Trophoblast cell (in vitro differentiated cells and primary cell): ENCODE data around the gene BICD2.
A peak's percentile ranks its signal among the peaks of the same experiment; 100 is the strongest.

Source experiments
- DNase-seq, 2 donors: peaks; one replicate each; pipeline ENCODE4 v3.0.0-alpha.2; 2016
- H2AFZ ChIP-seq: 2 replicates; pipeline ENCODE4 v1.6.1; 2013; ENCODE audit warnings: low read length, moderate library complexity, mild to moderate bottlenecking; ENCODE audit not compliant: insufficient read depth, poor library complexity
- H2AK5ac ChIP-seq: 2 replicates; pipeline ENCODE4 v1.6.1; 2013; ENCODE audit warnings: mild to moderate bottlenecking, low read length
- H2BK120ac ChIP-seq: 2 replicates; pipeline ENCODE4 v1.6.1; 2013; ENCODE audit warnings: low read length, mild to moderate bottlenecking, moderate library complexity; ENCODE audit not compliant: insufficient read depth, poor library complexity
- H2BK12ac ChIP-seq: 2 replicates; pipeline ENCODE4 v1.6.1; 2013; ENCODE audit warnings: mild to moderate bottlenecking, low read length, moderate library complexity
- H2BK5ac ChIP-seq: 2 replicates; pipeline ENCODE4 v1.6.1; 2013; ENCODE audit warnings: low read length, low read depth, moderate library complexity, mild to moderate bottlenecking; ENCODE audit not compliant: poor library complexity
- H3K14ac ChIP-seq: 2 replicates; pipeline ENCODE4 v1.6.1; 2013; ENCODE audit warnings: mild to moderate bottlenecking, low read length
- H3K18ac ChIP-seq: 2 replicates; pipeline ENCODE4 v1.6.1; 2013; ENCODE audit warnings: mild to moderate bottlenecking, low read length
- H3K23ac ChIP-seq: 2 replicates; pipeline ENCODE4 v1.6.1; 2013; ENCODE audit warnings: low read length
- H3K27ac ChIP-seq: 2 replicates; pipeline ENCODE4 v1.5.1; 2013; ENCODE audit warnings: low read depth, mild to moderate bottlenecking, inconsistent platforms, low read length, moderate library complexity
- H3K27me3 ChIP-seq: 2 replicates; pipeline ENCODE4 v1.6.1; 2013; ENCODE audit warnings: inconsistent platforms, mild to moderate bottlenecking, low read length, moderate library complexity; ENCODE audit not compliant: insufficient read depth
- H3K36me3 ChIP-seq, 2 experiments: 1 replicate in 1 of 2; 2 replicates in 1 of 2; pipeline ENCODE4 v1.6.1; 2013; ENCODE audit warnings: low read length in 2 of 2, mild to moderate bottlenecking in 2 of 2, moderate library complexity in 1 of 2; ENCODE audit not compliant: insufficient read depth in 2 of 2, control insufficient read depth in 1 of 2
- H3K4ac ChIP-seq: 2 replicates; pipeline ENCODE4 v1.6.1; 2013; ENCODE audit warnings: low read depth, mild to moderate bottlenecking, low read length, moderate library complexity
- H3K4me1 ChIP-seq, 2 experiments: 1 replicate in 1 of 2; 2 replicates in 1 of 2; pipeline ENCODE4 v1.6.1; 2013; ENCODE audit warnings: low read length in 2 of 2, mild to moderate bottlenecking in 2 of 2, moderate library complexity in 1 of 2; ENCODE audit not compliant: insufficient read depth in 2 of 2, control insufficient read depth in 1 of 2
- H3K4me2 ChIP-seq: 2 replicates; pipeline ENCODE4 v1.6.1; 2013; ENCODE audit warnings: inconsistent platforms, mild to moderate bottlenecking, low read length, moderate library complexity
- H3K4me3 ChIP-seq: 2 replicates; pipeline ENCODE4 v1.5.1; 2013; ENCODE audit warnings: mild to moderate bottlenecking, low read depth, low read length, inconsistent platforms
- H3K79me1 ChIP-seq: one replicate; pipeline ENCODE4 v1.6.1; 2013; ENCODE audit warnings: low read length
- H3K79me2 ChIP-seq: 2 replicates; pipeline ENCODE4 v1.6.1; 2013; ENCODE audit warnings: low read length, mild to moderate bottlenecking; ENCODE audit not compliant: control insufficient read depth, insufficient read depth, poor library complexity
- H3K9ac ChIP-seq: 2 replicates; pipeline ENCODE4 v1.6.1; 2013; ENCODE audit warnings: mild to moderate bottlenecking, low read length
- H3K9me3 ChIP-seq: 2 replicates; pipeline ENCODE4 v1.6.1; 2013; ENCODE audit warnings: low read depth, mild to moderate bottlenecking, control low read depth, inconsistent platforms, low read length; ENCODE audit not compliant: insufficient read depth
- H4K12ac ChIP-seq: 2 replicates; pipeline ENCODE4 v1.6.1; 2013; ENCODE audit warnings: low read depth, mild to moderate bottlenecking, low read length, moderate library complexity
- H4K8ac ChIP-seq: 2 replicates; pipeline ENCODE4 v1.6.1; 2013; ENCODE audit warnings: low read depth, mild to moderate bottlenecking, low read length, moderate library complexity
- H4K91ac ChIP-seq: one replicate; pipeline ENCODE4 v1.6.1; 2013; ENCODE audit warnings: low read depth, mild to moderate bottlenecking, low read length, moderate library complexity
- WGBS: extraction: QIAGEN DNeasy Blood & Tissue Kit; methylation state at CpG from one replicate; pipeline ENCODE4 v1.1.7; 2013; ENCODE audit warnings: missing lambda C conversion rate; ENCODE audit not compliant: insufficient read length, insufficient coverage; ENCODE audit errors: extremely low coverage; 5-methylcytosine and 5-hydroxymethylcytosine counted together

BICD2 gene

DNA sequence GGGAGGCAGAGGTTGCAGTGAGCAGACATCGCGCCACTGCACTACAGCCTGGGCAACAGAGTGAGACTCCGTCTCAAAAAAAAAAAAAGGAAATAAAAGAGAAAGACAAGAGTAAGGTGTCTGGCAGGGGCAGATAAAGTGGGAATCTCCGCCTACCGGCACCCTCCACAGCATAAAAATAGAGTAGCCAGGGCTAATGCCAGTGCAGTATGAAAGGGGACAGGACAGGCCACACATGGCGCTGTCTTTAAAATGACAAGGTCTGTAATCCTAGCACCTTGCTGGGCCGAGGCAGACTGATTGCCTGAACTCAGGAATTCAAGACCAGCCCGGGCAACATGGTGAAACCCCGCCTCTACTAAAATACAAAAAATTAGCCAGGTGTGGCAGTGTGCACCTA is 7.8 kb downstream of the BICD2 start:
- H3K14ac ChIP-seq = no peak overlapping the region
- H3K4me2 ChIP-seq = no peak overlapping the region
- peaks cover 5% of the 10 kb centered on the region for H3K9me3 ChIP-seq
- H2AK5ac ChIP-seq = no peak overlapping the region
- no peak overlapping the region for H3K23ac ChIP-seq
- no peak overlapping the region for H3K4me3 ChIP-seq
- H3K18ac ChIP-seq = no peak overlapping the region
- H2AFZ ChIP-seq = no peak overlapping the region
- H4K12ac ChIP-seq = no peak overlapping the region
- H2BK120ac ChIP-seq = no peak overlapping the region
- no peaks in the 10 kb centered on the region for H3K27me3 ChIP-seq
- WGBS = no CpG with 5 or more reads among the region's 9 CpGs
- no peak overlapping the region for H3K27ac ChIP-seq
- H4K8ac ChIP-seq = no peak overlapping the region
- peaks cover 0 to 5% of the 10 kb centered on the region in 2 experiments for H3K36me3 ChIP-seq
- no peak overlapping the region for H4K91ac ChIP-seq
- H2BK5ac ChIP-seq = no peak overlapping the region
- no peaks in the 10 kb centered on the region for H3K79me1 ChIP-seq
- H3K79me2 ChIP-seq = peaks cover 29% of the 10 kb centered on the region
- peak overlapping the region; percentile 70 for H3K4ac ChIP-seq
- no peak for DNase-seq
- no peak overlapping the region for H2BK12ac ChIP-seq
- H3K4me1 ChIP-seq = peaks cover 3 to 4% of the 10 kb centered on the region in 2 experiments
- no peak overlapping the region for H3K9ac ChIP-seq

DNA sequence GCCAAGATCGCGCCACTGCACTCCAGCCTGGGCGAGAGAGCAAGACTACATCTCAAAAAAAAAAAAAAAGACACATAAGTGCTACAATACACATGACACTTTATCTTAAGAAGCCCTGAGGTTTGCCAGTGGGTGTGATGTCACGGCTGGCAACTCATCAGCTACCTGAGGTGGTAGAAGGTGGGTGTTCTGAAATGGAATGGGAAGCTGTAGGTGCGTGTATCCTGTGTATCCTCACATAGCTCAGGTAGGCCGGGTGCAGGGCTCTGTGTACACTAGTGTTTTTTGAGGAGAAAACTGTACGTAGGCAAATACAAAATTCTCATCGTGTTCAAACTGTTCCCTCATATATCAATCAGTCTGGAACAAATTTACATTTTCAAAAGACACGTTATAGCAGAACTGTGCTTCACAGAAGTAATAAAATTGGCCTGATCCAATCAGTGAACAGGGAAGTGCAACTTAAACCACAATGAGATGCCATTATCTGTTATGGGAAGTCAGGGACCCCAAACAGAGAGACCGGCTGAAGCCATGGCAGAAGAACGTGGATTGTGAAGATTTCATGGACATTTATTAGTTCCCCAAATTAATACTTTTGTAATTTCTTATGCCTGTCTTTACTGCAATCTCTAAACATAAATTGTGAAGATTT is 10.4 kb downstream of the BICD2 start:
- Histone ChIP-seq H3K79me2 (peaks cover 10% of the 10 kb centered on the region), H2BK5ac (no peak overlapping the region), H3K27ac (no peak overlapping the region), H3K79me1 (no peaks in the 10 kb centered on the region), H3K9ac (no peak overlapping the region), H3K4ac (peak overlapping the region; percentile 43), H2AFZ (no peak overlapping the region), H3K9me3 (peaks cover 5% of the 10 kb centered on the region), H2BK12ac (no peak overlapping the region), H2BK120ac (no peak overlapping the region), H3K36me3 (peaks cover 0 to 5% of the 10 kb centered on the region in 2 experiments), H3K14ac (no peak overlapping the region), H2AK5ac (no peak overlapping the region), H3K4me1 (peaks cover 4 to 6% of the 10 kb centered on the region in 2 experiments), H4K12ac (no peak overlapping the region), H3K4me3 (no peak overlapping the region), H4K91ac (no peak overlapping the region), H4K8ac (no peak overlapping the region), H3K4me2 (no peak overlapping the region), H3K23ac (no peak overlapping the region), H3K18ac (peak overlapping the region; percentile 51), H3K27me3 (no peaks in the 10 kb centered on the region)
- WGBS = no CpG with 5 or more reads among the region's 11 CpGs
- no peak for DNase-seq

DNA sequence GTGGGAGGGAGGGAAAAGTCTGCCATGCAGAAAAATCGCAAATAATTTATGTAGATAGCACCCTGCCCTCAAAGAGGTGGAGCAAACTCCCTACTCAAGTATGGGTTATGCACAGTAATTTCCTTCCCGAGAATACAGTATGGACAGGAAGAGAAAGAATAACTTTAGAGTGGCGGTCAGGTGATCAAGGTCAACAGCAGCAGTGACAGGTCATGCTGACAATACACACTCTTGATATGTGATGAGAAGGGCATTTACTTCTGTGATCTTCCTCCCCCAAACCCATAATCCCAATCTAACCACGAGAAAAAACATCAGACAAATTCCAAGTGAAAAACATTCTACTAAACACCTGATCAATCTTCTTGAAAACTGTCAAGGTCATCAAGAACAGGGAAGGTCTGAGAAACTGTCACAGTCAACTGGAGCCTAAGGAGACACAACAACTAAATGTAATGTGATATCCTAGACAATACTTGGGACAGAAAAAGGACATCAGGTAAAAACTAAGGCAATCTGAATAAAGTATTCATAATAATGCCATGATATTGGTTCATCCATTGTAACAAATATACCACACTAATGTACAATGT is 11.7 kb downstream of the BICD2 start:
- Histone ChIP-seq H2BK120ac (no peak overlapping the region), H2AFZ (no peak overlapping the region), H3K9me3 (peaks cover 5% of the 10 kb centered on the region), H3K36me3 (peaks cover 0 to 5% of the 10 kb centered on the region in 2 experiments), H3K27me3 (no peaks in the 10 kb centered on the region), H3K9ac (no peak overlapping the region), H3K4me3 (no peak overlapping the region), H3K23ac (no peak overlapping the region), H3K4ac (peak overlapping the region; percentile 3), H3K79me2 (peaks cover 11% of the 10 kb centered on the region), H3K4me1 (peaks cover 9 to 12% of the 10 kb centered on the region in 2 experiments), H3K27ac (no peak overlapping the region), H2BK5ac (no peak overlapping the region), H4K12ac (no peak overlapping the region), H3K18ac (no peak overlapping the region), H3K14ac (no peak overlapping the region), H4K91ac (no peak overlapping the region), H4K8ac (no peak overlapping the region), H3K4me2 (no peak overlapping the region), H2BK12ac (no peak overlapping the region), H3K79me1 (no peaks in the 10 kb centered on the region), H2AK5ac (no peak overlapping the region)
- WGBS = no CpG with 5 or more reads among the region's 4 CpGs
- DNase-seq = no peak

DNA sequence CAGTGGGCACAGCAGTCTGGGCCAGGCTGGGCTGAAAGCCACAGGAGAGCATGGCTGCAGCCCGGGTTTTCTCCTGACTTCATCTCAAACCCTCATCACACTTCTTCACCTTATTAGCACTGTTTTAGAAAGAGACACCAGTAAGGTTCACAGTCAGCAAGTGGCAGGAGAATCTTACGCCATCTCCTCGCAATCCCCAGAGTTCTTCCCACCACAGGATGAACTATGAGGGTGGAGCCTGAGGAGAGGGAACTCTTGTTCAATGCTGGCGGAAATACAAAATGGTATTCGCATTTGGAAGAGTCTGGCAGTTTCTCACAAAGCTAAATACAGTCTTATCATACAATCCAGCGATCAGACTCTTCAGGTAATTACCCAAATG is 14.7 kb downstream of the BICD2 start:
- Histone ChIP-seq H3K36me3 (peaks cover 0 to 3% of the 10 kb centered on the region in 2 experiments), H4K91ac (no peak overlapping the region), H2BK12ac (no peak overlapping the region), H3K79me2 (peaks cover 21% of the 10 kb centered on the region), H3K9ac (no peak overlapping the region), H2BK5ac (no peak overlapping the region), H3K23ac (no peak overlapping the region), H3K9me3 (no peaks in the 10 kb centered on the region), H3K4ac (peak overlapping the region; percentile 28), H3K79me1 (peaks cover 7% of the 10 kb centered on the region), H2AK5ac (no peak overlapping the region), H3K4me1 (peaks cover 33 to 40% of the 10 kb centered on the region in 2 experiments), H2BK120ac (no peak overlapping the region), H3K4me3 (no peak overlapping the region), H3K27me3 (no peaks in the 10 kb centered on the region), H3K27ac (no peak overlapping the region), H3K18ac (peak overlapping the region; percentile 47), H2AFZ (no peak overlapping the region), H4K12ac (no peak overlapping the region), H4K8ac (peak overlapping the region; percentile 26), H3K14ac (no peak overlapping the region), H3K4me2 (no peak overlapping the region)
- WGBS = no CpG with 5 or more reads among the region's 6 CpGs
- DNase-seq = peak in 1 of 2 donors; percentile 21
